CD1c-positive myeloid dendritic cell (primary cell): ENCODE data around the gene NELFCD.
"Not testable (repeated sequence)": the region's sequence is repeated elsewhere in the genome, so short reads cannot be mapped to it uniquely, and the experiment has no call there.

Experiments
- DNase-seq: peaks from one replicate; pipeline ENCODE4 v3.0.0-alpha.2; 2016; ENCODE audit errors: extremely low spot score

NELFCD gene

DNA sequence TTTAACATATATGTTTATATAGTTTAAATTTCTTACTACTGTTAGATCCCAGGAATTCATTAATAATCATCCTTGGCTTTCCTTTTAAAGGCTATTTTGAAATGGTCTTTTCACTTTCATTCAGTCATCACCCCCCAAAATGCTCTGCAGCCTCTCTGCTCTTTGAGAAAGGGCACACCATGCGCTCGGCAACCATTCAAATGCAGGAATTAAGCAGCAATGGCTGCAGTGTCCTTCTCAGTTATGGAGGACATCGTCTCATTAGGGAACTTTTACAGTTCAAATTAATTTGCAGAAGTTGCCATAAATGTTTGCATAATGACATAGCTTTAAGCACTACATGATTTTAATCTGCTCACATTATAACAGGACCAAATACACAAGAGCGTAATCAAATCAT is 44.5 kb downstream of the NELFCD start:
- no peak for DNase-seq

DNA sequence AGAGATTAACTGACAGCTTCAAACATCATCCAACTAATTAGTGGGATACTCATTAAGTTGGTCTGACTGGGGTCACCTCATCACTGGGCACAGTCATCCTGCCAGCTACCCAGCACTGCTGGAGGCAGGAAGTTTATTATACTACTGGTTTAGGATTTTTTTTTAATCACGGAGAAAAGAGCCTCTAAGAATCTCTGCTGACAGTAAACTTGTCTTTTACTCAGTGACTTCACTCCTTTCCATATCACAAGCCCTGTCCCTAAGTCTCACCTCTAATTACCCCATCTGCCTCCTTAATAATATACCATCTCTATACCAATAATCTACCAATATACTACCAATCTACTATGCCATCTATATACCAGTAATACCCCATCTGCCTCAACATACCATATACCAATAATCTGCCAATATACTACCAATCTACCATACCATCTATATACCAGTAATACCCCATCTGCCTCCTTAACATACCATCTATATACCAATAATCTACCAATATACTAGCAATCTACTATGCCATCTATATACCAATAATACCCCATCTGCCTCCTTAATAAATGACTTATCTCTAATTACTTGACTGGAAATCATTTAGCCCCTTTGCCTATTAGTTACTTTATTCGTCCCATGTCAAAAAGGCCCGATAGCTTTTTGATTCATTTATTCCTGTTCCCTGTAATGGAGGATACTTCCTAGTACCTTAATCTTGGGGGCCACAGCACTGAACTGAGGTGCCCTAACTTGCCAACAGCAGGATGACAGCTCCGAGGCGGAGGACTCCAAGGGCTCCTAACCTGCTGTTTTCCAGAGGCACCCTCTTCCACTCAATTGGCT is 46.1 kb downstream of the NELFCD start:
- no peak for DNase-seq

- no peak for DNase-seq
Measured at GRCh38 chr20:59027741-59028320, 46.8 kb downstream of the NELFCD start.

DNA sequence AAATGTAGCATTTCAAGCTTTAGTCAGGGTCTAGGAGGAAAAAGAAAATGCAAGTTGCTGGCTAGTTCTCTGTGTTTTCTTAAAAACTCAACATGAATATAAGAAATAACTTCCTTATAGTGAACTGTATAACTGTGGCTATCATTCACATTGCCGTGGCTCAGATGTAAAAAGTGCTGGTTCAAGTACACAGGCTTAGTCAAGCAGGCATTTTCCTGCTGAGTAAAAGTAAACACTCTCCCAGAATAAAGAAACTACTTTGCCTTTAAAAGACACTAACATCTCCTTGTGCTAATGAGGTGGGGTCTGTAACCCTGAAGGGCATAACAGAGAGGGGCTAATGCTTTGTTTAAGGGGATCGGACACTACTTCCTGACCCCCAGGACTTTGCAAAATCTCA is 47.8 kb downstream of the NELFCD start:
- DNase-seq = no peak

GRCh38 chr20:59030911-59031563 is 50.0 kb downstream of the NELFCD start:
- DNase-seq = peak; percentile 33

DNA sequence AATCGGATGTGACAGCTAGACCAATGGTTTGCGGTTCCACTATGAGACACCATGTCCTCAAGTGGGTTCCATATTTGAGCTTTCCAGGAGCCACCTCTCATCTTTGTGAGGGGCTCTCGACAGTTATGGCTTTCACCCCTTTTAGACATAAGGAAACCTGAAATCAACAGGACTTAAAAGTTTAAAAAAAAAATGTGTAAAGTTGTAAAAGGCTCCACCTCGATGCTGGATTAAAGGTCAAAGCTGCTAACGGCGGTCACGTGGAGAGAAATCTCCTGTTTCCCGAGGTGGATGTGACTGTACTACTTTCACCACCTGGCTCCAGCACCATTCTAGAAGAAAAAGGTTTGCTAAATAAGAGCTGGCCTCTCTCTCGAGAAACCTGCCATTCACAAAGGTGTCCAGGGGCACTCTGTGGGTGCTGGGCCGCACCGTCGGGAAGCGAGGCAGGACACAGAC is 50.5 kb downstream of the NELFCD start:
- DNase-seq = no peak

GRCh38 chr20:59032023-59032712 is 51.1 kb downstream of the NELFCD start, which contains the start of gene ATP5F1E:
TSS of gene ATP5F1E (minus strand) at chr20:59032335. CDS start at chr20:59032251, 84 bp downstream.
- peak; percentile 98 for DNase-seq

GRCh38 chr20:59032713-59033059 is 51.6 kb downstream of the NELFCD start:
- DNase-seq = no peak

DNA sequence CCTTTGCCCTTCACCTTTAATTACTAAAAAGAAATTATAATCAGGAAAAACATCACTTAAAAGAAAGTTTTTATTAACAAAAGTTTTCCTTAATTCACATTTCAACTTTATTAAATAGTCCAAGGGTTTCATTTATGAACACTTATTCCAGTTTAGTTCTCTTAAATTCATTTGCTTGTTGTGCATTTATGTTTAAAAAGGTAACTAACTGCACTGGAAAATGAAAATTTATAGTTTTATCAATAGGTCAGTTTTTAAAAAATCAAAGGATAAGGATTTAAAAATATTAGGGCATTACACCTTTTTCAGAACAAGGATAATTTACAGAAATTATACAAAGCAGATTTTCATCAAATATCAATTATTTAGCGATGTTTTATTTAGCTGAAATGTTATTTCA is 52.0 kb downstream of the NELFCD start:
- no peak for DNase-seq

DNA sequence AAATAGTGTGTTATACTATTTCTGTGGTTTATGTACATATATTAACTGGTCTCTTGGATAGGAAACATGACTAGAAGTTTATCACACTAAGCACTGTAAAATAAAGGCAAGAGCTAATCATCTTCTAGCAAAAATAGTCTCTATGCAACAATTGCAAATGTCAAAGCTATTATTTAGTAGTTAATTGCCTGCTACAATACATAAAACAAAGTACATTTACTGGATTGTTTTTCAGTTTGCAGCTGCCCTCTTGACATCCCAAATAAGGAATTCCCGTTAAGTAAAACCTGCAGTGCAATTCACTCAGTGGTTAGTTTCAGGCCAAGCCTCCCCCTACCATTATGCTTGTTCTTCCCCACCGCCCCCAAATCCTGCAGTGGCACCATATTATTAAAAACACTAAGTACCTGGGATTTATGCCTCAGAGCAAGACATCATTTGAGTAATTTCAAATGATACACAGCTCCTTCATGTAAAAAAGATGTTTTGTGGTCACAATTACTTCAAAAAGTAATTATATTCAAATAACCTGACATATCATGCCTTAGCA is 52.6 kb downstream of the NELFCD start:
- no peak for DNase-seq

DNA sequence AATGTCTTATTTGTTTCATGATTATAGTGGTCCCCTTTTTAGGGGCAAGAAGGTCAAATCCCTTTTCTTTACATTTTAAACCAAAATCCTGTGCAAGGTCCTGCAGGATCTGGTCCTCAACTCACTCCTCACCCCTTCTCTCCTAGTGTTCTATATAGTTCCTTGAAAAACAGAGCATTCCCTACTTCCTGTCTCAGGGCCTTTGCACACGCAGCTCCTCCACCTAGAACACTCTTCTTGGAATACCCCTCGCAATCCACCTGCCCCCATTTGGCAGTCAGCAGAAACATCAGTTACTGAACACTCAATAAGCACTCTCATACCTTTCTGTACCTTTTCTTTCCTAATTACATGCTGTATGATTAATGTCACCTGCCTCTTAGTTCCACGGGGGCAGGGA is 54.3 kb downstream of the NELFCD start:
- no peak for DNase-seq

- no peak for DNase-seq
Measured at GRCh38 chr20:59037386-59037785, 56.3 kb downstream of the NELFCD start.

- DNase-seq = no peak
Measured at GRCh38 chr20:59039233-59039632, 58.2 kb downstream of the NELFCD start.

GRCh38 chr20:59040667-59041066 is 59.6 kb downstream of the NELFCD start:
- no peak for DNase-seq

DNA sequence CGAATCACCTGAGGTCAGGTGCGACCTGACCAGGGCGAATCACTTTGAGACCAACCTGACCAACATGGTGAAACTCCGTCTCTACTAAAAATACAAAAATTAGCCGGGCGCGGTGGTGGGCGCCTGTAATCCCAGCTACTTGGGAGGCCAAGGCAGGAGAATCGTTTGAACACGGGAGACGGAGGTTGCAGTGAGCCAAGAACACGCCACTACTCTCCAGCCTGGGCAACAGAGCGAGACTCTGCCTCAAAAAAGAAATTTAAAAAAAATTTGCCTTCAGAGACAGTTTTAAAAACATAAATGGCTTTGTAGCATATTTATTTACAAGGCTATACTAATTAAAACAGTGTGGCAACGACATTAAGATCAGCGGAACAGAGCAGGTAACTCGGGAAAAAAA is 60.4 kb downstream of the NELFCD start:
- DNase-seq = not testable (repeated sequence)

GRCh38 chr20:59042151-59042795 is 61.2 kb downstream of the NELFCD start, which contains the start of gene PRELID3B:
TSS of gene PRELID3B (minus strand) at chr20:59042786. CDS start at chr20:59042730, 56 bp downstream.
- peak; percentile 46 for DNase-seq

DNA sequence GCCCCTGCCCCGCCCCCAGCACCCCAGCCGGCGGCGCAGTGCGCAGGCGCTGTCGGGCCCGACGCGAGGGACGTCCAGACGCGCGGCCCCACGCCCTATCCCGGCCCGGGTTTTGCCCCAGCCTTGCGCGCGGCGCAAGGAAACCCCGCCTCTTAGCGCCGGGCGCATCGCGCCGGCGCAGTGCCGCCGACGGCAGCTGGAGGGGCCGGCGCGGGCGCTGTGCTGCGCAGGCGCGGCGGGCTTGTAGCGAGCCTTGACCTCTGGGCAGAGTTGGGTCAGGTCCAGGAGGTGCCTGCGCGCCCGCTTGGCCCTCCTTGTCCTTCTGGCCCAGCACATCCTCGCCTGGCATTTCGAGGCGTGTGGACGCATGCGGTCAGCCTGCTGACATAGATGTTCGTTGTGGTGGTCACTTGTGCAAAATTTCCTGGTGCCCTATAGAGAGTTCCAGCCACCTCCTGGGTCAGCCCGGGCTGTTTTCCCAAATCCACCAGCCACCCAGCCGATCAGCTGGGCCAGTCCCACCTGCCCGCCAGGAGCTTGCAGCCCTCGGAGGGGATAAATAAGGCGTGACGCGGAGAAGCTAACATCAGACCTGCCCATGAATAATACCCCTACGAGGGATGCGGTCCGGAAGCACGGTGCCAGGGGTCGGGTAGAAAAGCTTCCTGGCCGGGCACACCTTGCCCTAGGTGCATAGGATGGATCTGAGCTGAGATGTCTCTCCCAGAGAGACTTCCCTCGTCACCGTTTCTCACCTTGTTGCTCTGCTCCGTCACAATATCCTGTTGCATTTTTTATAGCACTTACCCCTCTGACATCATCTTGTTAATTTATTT is 62.0 kb downstream of the NELFCD start:
- DNase-seq = peak; percentile 98

GRCh38 chr20:59043698-59044097 is 62.6 kb downstream of the NELFCD start:
- no peak for DNase-seq

DNA sequence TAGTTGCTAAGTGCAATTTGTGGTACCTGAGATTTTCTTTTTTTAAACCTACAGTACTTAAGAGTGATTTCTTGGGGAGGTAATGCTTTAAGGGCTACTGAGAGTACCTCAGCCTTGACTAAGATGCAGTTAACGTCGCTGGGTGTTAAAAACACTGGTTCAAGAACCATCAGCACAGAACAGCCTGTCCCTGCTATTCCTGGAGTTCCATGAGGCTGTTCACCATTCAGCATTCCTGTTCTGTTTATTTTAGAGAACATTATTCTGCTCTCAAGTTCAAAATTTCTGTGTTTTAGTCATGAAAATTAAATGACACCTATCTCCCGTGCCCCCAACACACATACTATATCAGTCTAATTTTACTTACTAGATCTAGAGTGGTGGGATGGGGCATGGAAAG is 63.2 kb downstream of the NELFCD start:
- DNase-seq = no peak
